Gastroesophageal sphincter (tissue), 3 donors: ENCODE results near the gene TNNI3.

Experiments
- EP300 ChIP-seq: sonication (generic); formaldehyde crosslinking; IDR thresholded peaks from one replicate; pipeline ENCODE4 v1.6.1; 2017; ENCODE audit warnings: antibody characterized with exemption, mild to moderate bottlenecking
- POLR2A ChIP-seq, 2 donors: fragments of 450-650 bp; IDR thresholded peaks; one replicate each; pipeline ENCODE4 v1.6.1; 2017; ENCODE audit warnings: antibody characterized with exemption in 2 of 2, mild to moderate bottlenecking in 2 of 2, moderate library complexity in 1 of 2
- POLR2AphosphoS5 ChIP-seq: sonication (generic); formaldehyde crosslinking; IDR thresholded peaks from one replicate; pipeline ENCODE4 v1.6.1; 2017; ENCODE audit warnings: antibody characterized with exemption
- TF ChIP-seq, protein P1 (sequence below), 4 experiments: fragments of 200-600 bp in 2 of 4; fragments of 450-650 bp in 2 of 4; sonication (generic) in 1 of 4; IDR thresholded peaks; one replicate each; pipeline ENCODE4 v1.5.1; 2017 to 2019; ENCODE audit warnings: antibody characterized with exemption in 4 of 4, mild to moderate bottlenecking in 2 of 4, moderate library complexity in 2 of 4

DNA sequence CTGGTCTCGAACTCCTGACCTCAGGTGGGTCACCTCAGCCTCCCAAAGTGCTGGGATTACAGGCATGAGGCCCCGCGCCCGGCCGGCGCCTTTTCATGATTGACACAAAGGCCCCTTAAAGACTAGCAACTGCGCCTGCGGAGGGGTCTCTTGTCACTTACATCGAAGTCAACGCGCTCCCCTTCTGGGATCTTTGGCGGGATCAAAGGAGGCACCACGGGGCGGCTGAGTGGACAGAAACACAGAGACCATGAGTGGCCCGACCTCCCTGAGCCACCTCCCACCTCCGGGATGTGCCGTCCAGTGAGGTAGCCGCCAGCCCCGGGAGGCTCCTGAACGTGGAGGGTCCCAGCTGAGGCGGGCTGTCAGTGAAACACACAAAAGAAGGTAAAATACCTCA lies 15.8 kb downstream of the TNNI3 start:
- TF ChIP-seq POLR2AphosphoS5 (no peak), POLR2A (IDR thresholded peaks at IDR 0.05) (no peak), EP300 (no peak)
- TF ChIP-seq, protein P1, sequence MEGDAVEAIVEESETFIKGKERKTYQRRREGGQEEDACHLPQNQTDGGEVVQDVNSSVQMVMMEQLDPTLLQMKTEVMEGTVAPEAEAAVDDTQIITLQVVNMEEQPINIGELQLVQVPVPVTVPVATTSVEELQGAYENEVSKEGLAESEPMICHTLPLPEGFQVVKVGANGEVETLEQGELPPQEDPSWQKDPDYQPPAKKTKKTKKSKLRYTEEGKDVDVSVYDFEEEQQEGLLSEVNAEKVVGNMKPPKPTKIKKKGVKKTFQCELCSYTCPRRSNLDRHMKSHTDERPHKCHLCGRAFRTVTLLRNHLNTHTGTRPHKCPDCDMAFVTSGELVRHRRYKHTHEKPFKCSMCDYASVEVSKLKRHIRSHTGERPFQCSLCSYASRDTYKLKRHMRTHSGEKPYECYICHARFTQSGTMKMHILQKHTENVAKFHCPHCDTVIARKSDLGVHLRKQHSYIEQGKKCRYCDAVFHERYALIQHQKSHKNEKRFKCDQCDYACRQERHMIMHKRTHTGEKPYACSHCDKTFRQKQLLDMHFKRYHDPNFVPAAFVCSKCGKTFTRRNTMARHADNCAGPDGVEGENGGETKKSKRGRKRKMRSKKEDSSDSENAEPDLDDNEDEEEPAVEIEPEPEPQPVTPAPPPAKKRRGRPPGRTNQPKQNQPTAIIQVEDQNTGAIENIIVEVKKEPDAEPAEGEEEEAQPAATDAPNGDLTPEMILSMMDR (IDR thresholded peaks at IDR 0.05) = no peak
